HG03135 (cell line): ENCODE data around the gene GEMIN5.
A peak's percentile ranks its signal among the peaks of the same experiment; 100 is the strongest.
"Not testable (repeated sequence)": the region's sequence is repeated elsewhere in the genome, so short reads cannot be mapped to it uniquely, and the experiment has no call there.

Experiments used
- ATAC-seq: cut with Tn5 transposase; IDR thresholded peaks from one replicate; pipeline ENCODE4 v1.9.1; 2021; ENCODE audit warnings: mild to moderate bottlenecking, moderate library complexity; ENCODE audit not compliant: unreplicated experiment

The GEMIN5 gene, protein sequence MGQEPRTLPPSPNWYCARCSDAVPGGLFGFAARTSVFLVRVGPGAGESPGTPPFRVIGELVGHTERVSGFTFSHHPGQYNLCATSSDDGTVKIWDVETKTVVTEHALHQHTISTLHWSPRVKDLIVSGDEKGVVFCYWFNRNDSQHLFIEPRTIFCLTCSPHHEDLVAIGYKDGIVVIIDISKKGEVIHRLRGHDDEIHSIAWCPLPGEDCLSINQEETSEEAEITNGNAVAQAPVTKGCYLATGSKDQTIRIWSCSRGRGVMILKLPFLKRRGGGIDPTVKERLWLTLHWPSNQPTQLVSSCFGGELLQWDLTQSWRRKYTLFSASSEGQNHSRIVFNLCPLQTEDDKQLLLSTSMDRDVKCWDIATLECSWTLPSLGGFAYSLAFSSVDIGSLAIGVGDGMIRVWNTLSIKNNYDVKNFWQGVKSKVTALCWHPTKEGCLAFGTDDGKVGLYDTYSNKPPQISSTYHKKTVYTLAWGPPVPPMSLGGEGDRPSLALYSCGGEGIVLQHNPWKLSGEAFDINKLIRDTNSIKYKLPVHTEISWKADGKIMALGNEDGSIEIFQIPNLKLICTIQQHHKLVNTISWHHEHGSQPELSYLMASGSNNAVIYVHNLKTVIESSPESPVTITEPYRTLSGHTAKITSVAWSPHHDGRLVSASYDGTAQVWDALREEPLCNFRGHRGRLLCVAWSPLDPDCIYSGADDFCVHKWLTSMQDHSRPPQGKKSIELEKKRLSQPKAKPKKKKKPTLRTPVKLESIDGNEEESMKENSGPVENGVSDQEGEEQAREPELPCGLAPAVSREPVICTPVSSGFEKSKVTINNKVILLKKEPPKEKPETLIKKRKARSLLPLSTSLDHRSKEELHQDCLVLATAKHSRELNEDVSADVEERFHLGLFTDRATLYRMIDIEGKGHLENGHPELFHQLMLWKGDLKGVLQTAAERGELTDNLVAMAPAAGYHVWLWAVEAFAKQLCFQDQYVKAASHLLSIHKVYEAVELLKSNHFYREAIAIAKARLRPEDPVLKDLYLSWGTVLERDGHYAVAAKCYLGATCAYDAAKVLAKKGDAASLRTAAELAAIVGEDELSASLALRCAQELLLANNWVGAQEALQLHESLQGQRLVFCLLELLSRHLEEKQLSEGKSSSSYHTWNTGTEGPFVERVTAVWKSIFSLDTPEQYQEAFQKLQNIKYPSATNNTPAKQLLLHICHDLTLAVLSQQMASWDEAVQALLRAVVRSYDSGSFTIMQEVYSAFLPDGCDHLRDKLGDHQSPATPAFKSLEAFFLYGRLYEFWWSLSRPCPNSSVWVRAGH (N-terminal part only)

DNA sequence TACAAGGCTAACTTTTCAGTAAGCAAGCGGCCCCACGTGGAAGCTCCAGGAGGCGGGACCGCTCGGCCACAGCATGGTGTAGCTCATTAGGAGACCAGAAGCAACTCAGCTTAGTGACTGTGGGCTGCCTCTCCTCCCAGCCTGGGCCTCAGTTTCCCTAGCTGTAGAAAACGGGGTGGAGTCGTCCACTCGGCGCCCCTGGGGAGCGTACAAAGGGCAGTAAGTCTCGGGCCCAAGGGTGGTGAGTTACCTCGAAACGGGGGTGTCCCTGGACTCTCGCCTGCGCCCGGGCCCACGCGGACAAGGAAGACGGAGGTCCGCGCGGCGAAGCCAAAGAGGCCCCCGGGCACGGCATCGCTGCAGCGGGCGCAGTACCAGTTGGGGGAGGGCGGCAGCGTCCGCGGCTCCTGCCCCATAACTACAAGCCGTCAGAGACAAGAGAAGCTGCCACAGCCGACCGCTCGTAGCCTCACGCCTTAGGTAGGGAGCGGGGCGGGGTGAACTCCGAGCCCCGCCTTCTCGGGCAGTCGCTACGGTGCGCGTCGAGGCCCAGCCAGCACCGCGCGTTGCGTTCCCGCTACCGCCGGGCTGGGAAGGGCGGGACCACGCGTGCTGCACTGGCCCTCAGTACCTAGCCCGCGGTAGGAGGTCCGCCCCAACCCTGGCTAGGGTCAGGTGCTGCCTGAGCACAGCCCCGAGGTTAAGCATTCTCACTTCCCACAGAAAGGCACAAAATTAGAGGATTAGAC is at the start of gene GEMIN5:
Gene GEMIN5 (minus strand): TSS at position 494 of the 749 bp plus-strand sequence. CDS start 78 bp downstream, at position 416.
- peak; percentile 82 for ATAC-seq

DNA sequence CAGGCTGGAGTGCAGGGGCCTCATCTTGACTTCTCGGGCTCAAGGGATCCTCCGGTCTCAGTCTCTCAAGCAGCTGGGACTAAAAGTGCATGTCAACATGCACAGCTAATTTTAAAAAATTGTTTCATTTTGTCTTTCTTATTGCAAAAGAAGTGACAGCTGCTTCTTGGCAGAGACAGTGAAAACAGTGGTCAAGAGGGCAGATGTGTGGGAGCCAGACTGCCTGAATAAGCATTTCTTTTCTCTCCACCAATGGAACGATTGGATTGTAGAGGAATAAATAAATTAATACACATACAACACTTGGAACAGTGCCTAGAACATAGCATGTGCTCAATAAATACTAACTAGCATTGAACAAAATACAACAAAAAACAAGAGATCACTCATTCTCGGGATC is 48.1 kb upstream of the GEMIN5 start:
- no peak for ATAC-seq

DNA sequence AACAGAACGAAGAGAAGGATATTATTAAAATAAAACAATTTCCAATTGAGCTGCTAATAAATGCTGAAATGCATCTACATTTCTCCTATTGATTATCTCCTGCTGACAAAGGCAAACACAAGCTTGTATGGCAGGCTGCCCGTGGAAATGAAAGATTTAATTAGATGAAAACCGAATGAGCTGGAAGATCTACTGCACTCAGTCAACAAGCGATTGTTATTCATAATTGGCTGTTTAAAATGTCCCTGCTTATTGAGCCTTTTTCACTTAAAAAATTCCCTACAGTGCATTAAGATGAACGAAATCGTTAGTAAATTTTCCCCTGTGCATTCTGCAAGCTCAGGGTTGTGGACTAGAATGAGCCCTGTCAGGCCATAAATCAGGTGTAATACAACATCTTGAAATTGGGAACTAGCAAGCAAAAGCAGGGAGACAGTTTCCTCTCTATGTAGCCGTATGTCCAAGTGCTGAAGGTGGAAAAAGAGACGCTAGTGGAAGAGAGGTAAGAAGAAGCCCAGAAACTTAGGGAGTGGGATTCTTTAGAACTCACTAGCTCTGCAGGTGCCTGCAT is 47.0 kb upstream of the GEMIN5 start:
- no peak for ATAC-seq

DNA sequence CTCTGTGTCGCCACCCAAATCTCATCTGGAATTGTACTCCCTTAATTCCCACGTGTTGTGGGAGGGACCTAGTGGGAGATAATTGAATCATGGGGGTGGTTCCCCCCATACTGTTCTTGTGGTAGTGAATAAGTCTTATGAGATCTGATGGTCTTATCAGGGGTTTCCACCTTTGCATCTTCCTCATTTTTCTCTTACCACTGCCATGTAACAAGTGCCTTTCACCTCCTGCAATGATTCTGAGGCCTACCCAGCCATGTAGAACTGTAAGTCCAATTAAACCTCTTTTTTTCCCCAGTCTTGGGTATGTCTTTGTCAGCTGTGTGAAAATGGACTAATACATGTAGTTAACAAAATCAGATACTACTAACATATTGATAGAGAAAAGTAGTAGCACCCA is 40.3 kb upstream of the GEMIN5 start:
- not testable (repeated sequence) for ATAC-seq

DNA sequence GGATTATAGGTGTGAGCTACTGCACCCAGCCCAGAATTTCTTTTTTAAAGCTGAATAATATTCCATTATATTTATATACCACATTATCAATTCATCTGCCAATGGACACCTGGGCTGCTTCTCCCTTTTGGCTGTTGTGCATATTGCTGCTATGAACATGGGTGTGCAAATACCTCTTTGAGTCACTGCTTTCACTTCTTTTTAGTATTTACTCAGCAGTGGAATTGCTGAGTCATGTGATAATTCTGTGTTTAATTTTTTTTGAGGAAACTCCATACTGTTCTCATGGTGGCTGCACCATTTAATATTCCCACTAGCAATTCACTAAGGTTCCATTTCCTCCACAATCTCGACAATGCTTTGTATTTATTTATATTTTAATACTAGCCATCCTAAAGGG is 39.4 kb upstream of the GEMIN5 start:
- ATAC-seq = no peak

DNA sequence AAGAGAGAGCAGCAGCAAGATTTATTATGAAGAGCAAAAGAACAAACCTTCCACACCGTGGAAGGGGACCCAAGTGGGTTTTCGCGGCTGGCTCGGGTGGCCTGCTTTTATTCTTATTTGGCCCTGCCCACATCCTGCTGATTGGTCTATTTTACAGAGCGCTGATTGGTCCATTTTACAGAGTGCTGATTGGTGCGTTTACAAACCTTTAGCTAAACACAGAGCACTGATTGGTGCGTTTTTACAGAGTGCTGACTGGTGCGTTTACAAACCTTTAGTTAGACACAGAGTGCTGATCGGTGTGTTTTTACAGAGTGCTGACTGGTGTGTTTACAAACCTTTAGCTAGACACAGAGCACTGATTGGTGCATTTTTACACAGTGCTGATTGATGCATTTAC is 38.1 kb upstream of the GEMIN5 start:
- not testable (repeated sequence) for ATAC-seq

DNA sequence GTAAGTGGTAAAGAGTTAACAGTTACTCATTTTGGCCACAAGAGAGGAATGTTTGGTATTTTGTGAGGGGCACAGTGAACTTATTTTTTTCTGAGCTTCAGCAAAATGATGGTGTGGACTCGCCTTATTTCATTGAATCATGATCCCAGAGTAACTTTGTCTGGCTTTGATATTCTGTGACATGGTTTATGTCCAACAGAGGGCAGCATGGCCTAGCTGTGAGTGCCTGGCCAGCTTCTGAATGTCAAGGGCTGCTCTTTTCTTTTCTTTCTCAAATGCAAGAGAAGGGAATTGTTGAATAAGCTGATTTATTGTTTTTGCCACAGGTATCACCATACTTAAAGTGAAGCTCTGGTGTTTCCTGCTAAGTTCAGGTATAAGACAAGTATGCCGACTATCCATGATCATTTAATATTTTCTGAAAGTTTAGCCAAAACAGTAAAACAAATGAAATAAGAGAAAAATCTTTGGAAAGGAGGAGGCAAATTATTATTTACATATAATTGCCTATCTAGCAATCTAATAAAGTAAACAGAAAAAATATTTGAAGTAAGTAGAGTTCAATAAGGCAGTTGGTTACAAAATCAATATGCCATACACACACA is 34.6 kb upstream of the GEMIN5 start:
- no peak for ATAC-seq

DNA sequence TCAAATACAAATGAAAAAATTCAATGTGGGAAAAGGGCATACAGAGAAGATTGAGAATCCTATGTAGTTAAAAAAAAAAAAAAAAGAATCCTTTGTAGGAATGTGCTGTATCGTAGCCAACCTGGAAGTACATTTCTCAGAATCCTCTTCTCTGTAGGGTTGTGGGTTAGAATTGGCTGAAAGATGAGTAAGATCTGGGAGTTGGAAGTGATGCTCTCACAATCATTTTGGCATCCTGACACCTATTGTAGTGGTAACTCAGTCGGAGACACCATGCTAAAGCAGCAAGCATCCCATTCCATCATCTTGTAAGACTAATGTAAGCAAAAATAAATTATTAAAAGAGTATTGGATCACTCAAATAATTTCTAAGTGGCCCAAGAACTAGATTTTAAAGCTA is 33.5 kb upstream of the GEMIN5 start:
- no peak for ATAC-seq

DNA sequence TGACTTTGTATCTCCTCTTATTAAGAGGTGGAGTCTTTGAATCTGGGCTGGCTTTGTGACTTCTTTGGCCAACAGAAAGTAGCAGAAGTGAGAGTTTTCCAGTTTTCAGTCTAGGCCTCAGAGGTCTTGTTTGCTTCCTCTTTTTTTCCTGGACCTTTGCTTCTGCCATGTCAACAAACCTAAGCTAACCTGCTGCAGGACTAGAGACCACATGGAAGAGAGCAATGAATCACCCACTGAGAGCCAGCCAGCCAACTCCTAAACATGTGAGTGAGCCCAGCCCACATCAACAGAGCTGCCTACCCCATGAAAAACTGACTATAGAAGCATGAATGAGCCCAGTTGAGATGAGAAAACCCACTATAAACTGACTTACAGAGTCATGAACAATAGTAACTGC is 32.7 kb upstream of the GEMIN5 start:
- ATAC-seq = no peak

DNA sequence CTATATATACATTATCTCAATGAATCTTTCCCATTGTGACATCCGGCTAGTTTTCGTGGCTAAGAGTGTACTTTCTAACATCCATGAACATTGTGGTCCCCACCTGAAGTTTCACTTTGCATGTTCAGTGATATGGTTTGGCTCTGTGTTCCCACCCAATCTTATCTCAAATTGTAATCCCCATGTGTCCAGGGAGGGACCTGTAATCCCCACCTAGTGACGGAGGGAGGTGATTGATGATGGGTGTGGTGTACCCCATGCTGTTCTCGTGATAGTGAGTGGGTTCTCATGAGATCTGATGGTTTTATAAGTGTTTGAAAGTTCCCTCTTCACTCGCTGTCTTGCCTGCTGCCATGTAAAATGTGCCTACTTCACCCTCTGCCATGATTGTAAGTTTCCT is 30.9 kb upstream of the GEMIN5 start:
- ATAC-seq = no peak

DNA sequence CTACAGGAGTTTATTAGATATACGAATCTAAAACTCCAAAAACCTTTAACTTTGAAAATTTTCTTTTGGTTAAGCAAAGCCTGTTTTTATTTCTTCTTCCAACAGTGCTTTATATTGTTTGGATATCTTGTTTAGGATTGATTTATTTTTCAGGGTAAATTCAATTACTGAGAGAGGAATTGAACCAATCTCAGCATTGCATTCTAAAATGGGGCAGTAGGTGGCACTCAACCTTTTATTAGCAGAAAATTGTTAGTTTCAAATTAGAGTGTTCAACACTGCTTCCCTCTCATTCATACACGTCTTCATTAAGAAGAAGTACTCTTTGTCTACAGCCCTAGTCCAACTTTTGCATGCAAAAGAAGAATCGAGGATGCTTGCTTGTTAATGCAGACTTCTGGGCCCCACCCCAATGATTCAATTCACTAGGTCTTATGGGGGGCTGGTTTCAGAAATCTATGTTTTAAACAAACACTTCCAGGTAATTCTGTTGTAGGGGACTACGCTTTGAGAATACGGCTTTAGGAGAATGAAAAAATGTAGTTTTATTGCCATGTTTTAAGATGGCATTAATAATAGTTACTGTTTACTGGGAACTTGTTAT is 29.5 kb upstream of the GEMIN5 start:
- ATAC-seq = no peak

DNA sequence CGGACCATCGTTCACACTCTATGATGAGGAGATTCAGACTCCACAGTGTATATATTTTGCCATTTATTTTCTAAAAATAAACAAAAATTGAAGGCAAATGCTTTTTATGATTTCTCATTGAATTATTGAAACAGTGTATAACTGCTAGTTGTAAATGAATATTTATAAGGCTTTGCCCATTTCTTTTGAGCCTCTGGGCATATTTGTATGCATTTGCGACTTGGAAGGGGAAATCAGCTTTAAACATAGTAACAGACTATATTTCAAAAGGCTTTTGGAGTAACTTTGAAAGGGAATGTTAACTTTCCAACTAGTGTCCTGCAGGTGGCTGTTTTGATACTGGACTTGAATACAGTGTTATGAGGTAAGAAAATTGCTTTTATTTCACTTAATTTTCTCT is 28.9 kb upstream of the GEMIN5 start:
- ATAC-seq = no peak

DNA sequence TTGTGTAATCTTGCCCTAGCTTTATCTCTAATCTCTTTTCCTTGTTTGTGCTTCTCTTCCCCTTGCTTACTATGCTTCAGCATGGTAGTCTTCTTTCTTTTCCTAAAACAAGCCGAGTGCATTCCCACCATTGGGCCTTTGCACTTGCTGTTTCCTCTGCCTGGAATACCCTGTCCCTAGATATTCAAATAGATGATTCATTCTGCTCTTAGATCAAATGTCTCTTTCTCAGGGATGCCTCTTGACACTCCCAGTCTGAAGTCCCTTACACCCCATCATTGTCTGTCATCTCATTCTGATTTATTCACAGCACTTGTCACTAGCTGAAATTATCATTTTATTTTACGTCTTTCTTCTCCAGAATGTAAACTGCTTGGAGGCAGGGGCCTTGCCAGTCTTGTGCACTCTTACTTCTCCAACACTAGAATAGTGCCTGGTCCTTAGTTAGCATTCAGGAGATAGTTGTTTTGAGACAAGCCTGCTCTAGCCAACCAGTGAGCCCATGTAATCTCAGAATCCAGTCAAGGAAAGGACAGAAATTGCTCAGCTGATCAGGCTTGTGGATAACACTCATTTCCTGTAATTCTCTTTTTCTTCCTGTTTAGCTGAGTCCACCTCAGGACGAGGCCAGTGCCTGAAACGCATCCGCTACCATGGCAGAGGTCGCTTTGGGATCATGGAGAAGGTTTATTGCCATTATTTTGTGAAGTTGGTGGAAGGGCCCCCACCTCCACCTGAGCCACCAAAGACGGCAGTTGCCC is 28.2 kb upstream of the GEMIN5 start:
- ATAC-seq = no peak

DNA sequence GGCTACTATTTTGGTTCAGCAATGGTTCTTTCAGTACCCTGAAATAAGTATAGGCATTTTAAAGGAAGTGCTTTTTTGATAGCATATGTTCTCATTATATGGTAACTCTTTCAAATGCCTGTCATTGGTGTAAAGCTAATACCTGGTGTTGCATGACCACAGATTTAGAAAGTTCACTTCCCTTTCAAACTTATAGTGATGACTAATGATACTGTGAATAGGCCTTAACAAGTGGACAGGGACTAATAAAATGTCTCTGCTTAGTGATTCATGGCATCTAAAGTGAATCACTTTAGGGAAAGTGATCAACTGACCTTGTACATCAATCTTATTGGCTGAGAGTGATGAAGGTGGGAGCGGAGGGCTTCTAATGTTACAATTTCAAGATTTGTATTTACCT is 24.5 kb upstream of the GEMIN5 start:
- peak; percentile 98 for ATAC-seq

DNA sequence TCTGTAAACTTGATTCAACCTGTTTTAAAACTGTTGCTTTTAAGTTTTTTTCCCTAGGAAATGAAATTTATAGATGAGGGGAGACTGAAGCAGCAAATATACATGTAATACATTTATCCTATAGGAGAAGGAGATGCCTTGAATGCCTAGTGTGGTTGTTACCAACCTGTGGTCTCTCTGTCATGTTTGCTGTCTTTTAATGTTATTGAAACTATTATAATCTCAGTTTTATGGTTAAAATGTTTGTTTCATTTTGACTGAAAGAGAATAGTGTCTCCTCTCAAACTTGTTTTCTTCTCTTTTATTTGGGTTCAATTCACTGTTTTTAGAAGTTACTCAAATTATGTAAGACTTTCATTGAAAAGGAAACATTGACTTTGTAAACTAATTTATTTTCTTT is 18.7 kb upstream of the GEMIN5 start:
- no peak for ATAC-seq

DNA sequence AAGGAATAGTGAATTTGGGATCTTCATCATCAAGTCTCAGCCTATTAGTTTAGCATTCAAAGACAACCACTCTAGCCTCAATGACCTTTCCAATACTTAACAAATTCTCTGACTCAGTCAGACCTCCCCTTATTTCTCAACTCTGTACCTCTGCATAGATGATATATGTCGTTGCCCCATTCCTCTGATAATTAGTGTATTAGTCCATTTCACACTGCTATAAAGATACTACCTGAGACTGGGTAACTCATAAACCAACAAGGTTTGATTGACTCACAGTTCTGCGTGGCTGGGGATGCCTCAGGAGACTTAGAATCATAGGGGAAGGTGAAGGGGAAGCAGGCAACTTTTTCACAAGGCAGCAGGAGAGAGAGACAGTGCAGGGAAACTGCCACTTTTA is 11.8 kb upstream of the GEMIN5 start:
- ATAC-seq = no peak

DNA sequence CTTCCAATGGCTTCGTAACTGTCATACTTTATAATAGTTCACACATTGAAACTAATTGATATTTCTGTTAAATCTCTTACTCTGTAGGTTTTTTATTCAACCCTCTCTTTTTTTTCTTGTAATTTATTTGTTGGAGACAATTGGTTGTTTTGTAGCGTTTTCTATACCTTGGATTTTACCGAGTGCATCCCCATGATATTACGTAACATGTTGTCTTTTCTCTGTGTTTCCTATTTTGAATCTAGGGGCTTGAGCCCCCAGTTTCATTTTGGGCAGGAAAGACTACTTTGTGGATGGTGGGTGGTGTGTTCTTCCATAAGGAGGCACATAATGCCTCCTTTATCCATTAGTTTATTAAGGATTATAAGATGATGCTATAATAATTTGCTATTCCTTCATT is 10.3 kb upstream of the GEMIN5 start:
- no peak for ATAC-seq

DNA sequence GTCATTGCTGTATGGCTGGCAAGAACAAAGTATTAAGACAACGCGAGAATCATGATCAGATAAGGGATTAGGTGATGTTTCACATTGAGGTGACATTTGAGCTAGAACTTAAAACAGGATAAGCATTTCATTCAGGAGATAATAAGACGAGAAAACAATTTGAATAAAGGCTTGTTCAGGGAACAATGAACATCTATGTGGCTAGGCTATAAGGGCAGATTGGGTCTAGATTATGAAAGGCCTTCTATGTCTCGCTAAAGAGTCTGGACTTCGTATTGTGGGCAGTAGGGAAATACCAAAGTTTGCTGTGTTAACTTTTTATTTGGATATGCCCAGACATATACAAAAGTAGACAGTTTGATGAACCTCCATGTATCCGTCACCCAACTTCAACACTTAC is 9.8 kb upstream of the GEMIN5 start:
- no peak for ATAC-seq
